Mesendoderm (in vitro differentiated cells): ENCODE measurements around the gene ZNF423.
A peak's percentile ranks its signal among the peaks of the same experiment; 100 is the strongest.
"Not testable (repeated sequence)": the region's sequence is repeated elsewhere in the genome, so short reads cannot be mapped to it uniquely, and the experiment has no call there.

ENCODE experiments used
- DNase-seq: peaks from one replicate; pipeline ENCODE4 v3.0.0; 2013
- H2AK5ac ChIP-seq: 2 replicates; pipeline ENCODE4 v1.6.1; 2013; ENCODE audit warnings: low read length, inconsistent platforms
- H2BK120ac ChIP-seq: 2 replicates; pipeline ENCODE4 v1.6.1; 2013; ENCODE audit warnings: low read depth, mild to moderate bottlenecking, low read length, moderate library complexity, mixed read lengths
- H2BK15ac ChIP-seq: replicated peaks from 2 replicates; pipeline ENCODE4 v1.6.1; 2013; ENCODE audit warnings: low read depth, mild to moderate bottlenecking, moderate library complexity
- H2BK5ac ChIP-seq: 2 replicates; pipeline ENCODE4 v1.6.1; 2013; ENCODE audit warnings: low read length, inconsistent platforms
- H3K18ac ChIP-seq: 2 replicates; pipeline ENCODE4 v1.6.1; 2013; ENCODE audit warnings: mild to moderate bottlenecking, low read length, mixed read lengths
- H3K23ac ChIP-seq: one replicate; pipeline ENCODE4 v1.6.1; 2013; ENCODE audit warnings: low read length
- H3K27ac ChIP-seq: 2 replicates; pipeline ENCODE4 v1.5.1; 2013; ENCODE audit warnings: low read depth, mild to moderate bottlenecking, inconsistent platforms, low read length, moderate library complexity
- H3K27me3 ChIP-seq: 2 replicates; pipeline ENCODE4 v1.6.1; 2013; ENCODE audit warnings: low read length, control low read depth, mild to moderate bottlenecking, inconsistent platforms; ENCODE audit not compliant: insufficient read depth, poor library complexity
- H3K36me3 ChIP-seq: 2 replicates; pipeline ENCODE4 v1.6.1; 2013; ENCODE audit warnings: low read length, inconsistent platforms; ENCODE audit not compliant: control insufficient read depth, insufficient read depth
- H3K4ac ChIP-seq: one replicate; pipeline ENCODE4 v1.6.1; 2013; ENCODE audit warnings: low read depth, mild to moderate bottlenecking, low read length, moderate library complexity
- H3K4me1 ChIP-seq: 2 replicates; pipeline ENCODE4 v1.6.1; 2013; ENCODE audit warnings: low read depth, low read length, inconsistent platforms; ENCODE audit not compliant: control insufficient read depth
- H3K4me2 ChIP-seq: 2 replicates; pipeline ENCODE4 v1.6.1; 2013; ENCODE audit warnings: low read length
- H3K4me3 ChIP-seq: 2 replicates; pipeline ENCODE4 v1.5.1; 2013; ENCODE audit warnings: mild to moderate bottlenecking, low read length
- H3K56ac ChIP-seq: one replicate; pipeline ENCODE4 v1.6.1; 2013; ENCODE audit warnings: low read length
- H3K79me1 ChIP-seq: 2 replicates; pipeline ENCODE4 v1.6.1; 2013; ENCODE audit warnings: low read length, inconsistent platforms
- H3K79me2 ChIP-seq: 2 replicates; pipeline ENCODE4 v1.6.1; 2013; ENCODE audit warnings: mild to moderate bottlenecking, low read length; ENCODE audit not compliant: control insufficient read depth, insufficient read depth
- H3K9ac ChIP-seq: 2 replicates; pipeline ENCODE4 v1.6.1; 2013; ENCODE audit warnings: low read length, inconsistent platforms
- H4K5ac ChIP-seq: one replicate; pipeline ENCODE4 v1.6.1; 2013; ENCODE audit warnings: low read length
- H4K8ac ChIP-seq: one replicate; pipeline ENCODE4 v1.6.1; 2013; ENCODE audit warnings: low read depth, mild to moderate bottlenecking, control low read depth, low read length, moderate library complexity
- WGBS: extraction: QIAGEN DNeasy Blood & Tissue Kit; methylation state at CpG from one replicate; pipeline ENCODE4 v1.1.7; 2013; ENCODE audit warnings: low lambda C conversion rate, missing lambda C conversion rate; ENCODE audit not compliant: insufficient coverage; ENCODE audit errors: extremely low coverage; 5-methylcytosine and 5-hydroxymethylcytosine counted together

ZNF423 gene

GRCh38 chr16:49875806-49876715 is 20.1 kb upstream of the ZNF423 start:
- no CpG with 5 or more reads among the region's 45 CpGs for WGBS
- Histone ChIP-seq H3K4me2 (peak overlapping the region; percentile 79), H2AK5ac (peak overlapping the region; percentile 87), H4K5ac (no peak overlapping the region), H3K4me1 (peaks cover 3% of the 10 kb centered on the region), H4K8ac (no peak overlapping the region), H2BK120ac (peak overlapping the region; percentile 89), H3K36me3 (no peaks in the 10 kb centered on the region), H3K9ac (peak overlapping the region; percentile 67), H3K18ac (peak overlapping the region; percentile 93), H3K79me2 (no peaks in the 10 kb centered on the region), H3K23ac (no peak overlapping the region), H2BK15ac (peak overlapping the region; percentile 57), H3K79me1 (no peaks in the 10 kb centered on the region), H3K56ac (peak overlapping the region; percentile 88), H3K27me3 (no peaks in the 10 kb centered on the region), H3K27ac (no peak overlapping the region), H3K4me3 (no peak overlapping the region), H3K4ac (peak overlapping the region; percentile 46), H2BK5ac (no peak overlapping the region)
- peak; percentile 56 for DNase-seq

DNA sequence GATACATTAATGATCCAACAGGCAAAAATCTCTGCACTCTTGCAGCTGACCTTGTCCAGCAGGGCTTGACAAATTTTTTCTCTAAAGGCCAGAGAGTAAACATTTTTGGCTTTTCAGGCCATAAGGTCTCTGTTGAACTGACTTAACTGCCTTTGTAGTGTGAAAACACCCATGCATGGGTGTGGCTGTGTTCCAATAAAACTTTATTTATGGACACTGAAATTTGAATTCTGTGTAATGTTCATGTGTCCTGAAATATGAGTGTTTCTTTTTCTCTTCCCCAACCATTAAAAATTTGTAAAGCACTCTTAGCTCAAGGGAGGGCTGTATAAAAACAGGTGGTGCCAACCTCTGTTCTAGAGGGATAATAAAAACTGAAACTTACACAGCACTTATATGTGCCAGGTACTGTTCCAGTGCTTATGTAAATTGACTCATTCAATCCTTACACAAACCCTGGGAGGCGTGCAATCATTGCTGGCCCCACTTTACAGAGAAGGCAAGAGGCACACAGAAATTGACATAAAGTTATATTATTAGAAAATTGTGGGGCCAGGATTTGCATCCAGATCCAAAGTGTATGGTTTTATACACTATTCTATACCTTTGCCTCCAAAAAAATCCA is 18.8 kb upstream of the ZNF423 start:
- Histone ChIP-seq H2AK5ac (no peak overlapping the region), H3K36me3 (no peaks in the 10 kb centered on the region), H3K79me2 (no peaks in the 10 kb centered on the region), H3K4me1 (peaks cover 3% of the 10 kb centered on the region), H3K23ac (no peak overlapping the region), H3K4ac (no peak overlapping the region), H3K4me2 (no peak overlapping the region), H2BK5ac (no peak overlapping the region), H2BK120ac (no peak overlapping the region), H4K5ac (no peak overlapping the region), H2BK15ac (no peak overlapping the region), H3K27ac (no peak overlapping the region), H4K8ac (no peak overlapping the region), H3K18ac (no peak overlapping the region), H3K56ac (no peak overlapping the region), H3K79me1 (no peaks in the 10 kb centered on the region), H3K9ac (no peak overlapping the region), H3K4me3 (no peak overlapping the region), H3K27me3 (no peaks in the 10 kb centered on the region)
- no peak for DNase-seq
- WGBS = no CpG with 5 or more reads among the region's 1 CpG

DNA sequence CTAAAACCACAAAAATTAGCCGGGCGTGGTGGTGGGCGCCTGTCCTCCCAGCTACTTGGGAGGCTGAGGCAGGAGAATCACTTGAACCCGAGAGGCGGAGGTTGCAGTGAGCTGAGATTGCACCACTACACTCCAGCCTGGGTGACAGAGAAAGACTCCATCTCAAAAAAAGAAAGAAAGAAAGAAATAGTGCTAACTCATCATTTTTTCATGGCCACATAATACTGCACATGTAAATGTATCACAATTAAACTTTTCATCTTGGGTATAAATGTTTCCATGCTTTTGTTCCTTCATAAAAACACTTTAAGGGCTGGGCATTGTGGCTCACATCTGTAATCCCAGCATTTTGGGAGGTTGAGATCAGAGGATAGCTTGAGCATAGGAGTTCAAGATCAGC is 15.9 kb upstream of the ZNF423 start:
- not testable (repeated sequence) for H2BK15ac ChIP-seq, H3K56ac ChIP-seq, H3K9ac ChIP-seq, H3K27ac ChIP-seq, H3K4ac ChIP-seq, H4K5ac ChIP-seq, H3K27me3 ChIP-seq, H3K36me3 ChIP-seq, H2BK120ac ChIP-seq, H3K23ac ChIP-seq, H2AK5ac ChIP-seq, H3K79me1 ChIP-seq, H3K4me1 ChIP-seq, H3K4me3 ChIP-seq, H4K8ac ChIP-seq, H3K4me2 ChIP-seq, H3K18ac ChIP-seq, H3K79me2 ChIP-seq, DNase-seq, H2BK5ac ChIP-seq
- no CpG with 5 or more reads among the region's 5 CpGs for WGBS

- H3K4me2 ChIP-seq = no peak overlapping the region
- no peak overlapping the region for H2BK120ac ChIP-seq
- peaks cover 5% of the 10 kb centered on the region for H3K4me1 ChIP-seq
- no peak overlapping the region for H3K23ac ChIP-seq
- no peaks in the 10 kb centered on the region for H3K27me3 ChIP-seq
- no peaks in the 10 kb centered on the region for H3K79me1 ChIP-seq
- no peak overlapping the region for H4K8ac ChIP-seq
- no peak overlapping the region for H3K9ac ChIP-seq
- H3K56ac ChIP-seq = no peak overlapping the region
- no peaks in the 10 kb centered on the region for H3K36me3 ChIP-seq
- H3K27ac ChIP-seq = no peak overlapping the region
- no peak overlapping the region for H2BK15ac ChIP-seq
- H3K18ac ChIP-seq = no peak overlapping the region
- no peaks in the 10 kb centered on the region for H3K79me2 ChIP-seq
- no peak for DNase-seq
- no peak overlapping the region for H4K5ac ChIP-seq
- H2BK5ac ChIP-seq = no peak overlapping the region
- H3K4me3 ChIP-seq = no peak overlapping the region
- no peak overlapping the region for H3K4ac ChIP-seq
- WGBS = no CpG with 5 or more reads among the region's 6 CpGs
- H2AK5ac ChIP-seq = no peak overlapping the region
These were observed 13.8 kb upstream of the ZNF423 start for GRCh38 chr16:49869731-49870130.

- H3K9ac ChIP-seq = no peak overlapping the region
- no peak overlapping the region for H3K4me2 ChIP-seq
- no peak overlapping the region for H2BK120ac ChIP-seq
- peak overlapping the region; percentile 29 for H3K23ac ChIP-seq
- no peaks in the 10 kb centered on the region for H3K79me2 ChIP-seq
- H2BK15ac ChIP-seq = no peak overlapping the region
- no peaks in the 10 kb centered on the region for H3K79me1 ChIP-seq
- no peaks in the 10 kb centered on the region for H3K36me3 ChIP-seq
- H3K27ac ChIP-seq = no peak overlapping the region
- no peak overlapping the region for H2BK5ac ChIP-seq
- no peak overlapping the region for H3K4ac ChIP-seq
- no peak overlapping the region for H3K18ac ChIP-seq
- no CpG with 5 or more reads among the region's 38 CpGs for WGBS
- no peak overlapping the region for H4K8ac ChIP-seq
- DNase-seq = no peak
- no peak overlapping the region for H3K56ac ChIP-seq
- H3K27me3 ChIP-seq = no peaks in the 10 kb centered on the region
- no peak overlapping the region for H2AK5ac ChIP-seq
- H4K5ac ChIP-seq = no peak overlapping the region
- peaks cover 5% of the 10 kb centered on the region for H3K4me1 ChIP-seq
- no peak overlapping the region for H3K4me3 ChIP-seq
These were observed 12.1 kb upstream of the ZNF423 start for GRCh38 chr16:49867796-49868668.
